HG03460 (cell line): ENCODE data around the gene CYB5D1.

Source experiments
- ATAC-seq: cut with Tn5 transposase; IDR thresholded peaks from one replicate; pipeline ENCODE4 v1.9.1; 2021; ENCODE audit not compliant: unreplicated experiment

Gene CYB5D1

DNA sequence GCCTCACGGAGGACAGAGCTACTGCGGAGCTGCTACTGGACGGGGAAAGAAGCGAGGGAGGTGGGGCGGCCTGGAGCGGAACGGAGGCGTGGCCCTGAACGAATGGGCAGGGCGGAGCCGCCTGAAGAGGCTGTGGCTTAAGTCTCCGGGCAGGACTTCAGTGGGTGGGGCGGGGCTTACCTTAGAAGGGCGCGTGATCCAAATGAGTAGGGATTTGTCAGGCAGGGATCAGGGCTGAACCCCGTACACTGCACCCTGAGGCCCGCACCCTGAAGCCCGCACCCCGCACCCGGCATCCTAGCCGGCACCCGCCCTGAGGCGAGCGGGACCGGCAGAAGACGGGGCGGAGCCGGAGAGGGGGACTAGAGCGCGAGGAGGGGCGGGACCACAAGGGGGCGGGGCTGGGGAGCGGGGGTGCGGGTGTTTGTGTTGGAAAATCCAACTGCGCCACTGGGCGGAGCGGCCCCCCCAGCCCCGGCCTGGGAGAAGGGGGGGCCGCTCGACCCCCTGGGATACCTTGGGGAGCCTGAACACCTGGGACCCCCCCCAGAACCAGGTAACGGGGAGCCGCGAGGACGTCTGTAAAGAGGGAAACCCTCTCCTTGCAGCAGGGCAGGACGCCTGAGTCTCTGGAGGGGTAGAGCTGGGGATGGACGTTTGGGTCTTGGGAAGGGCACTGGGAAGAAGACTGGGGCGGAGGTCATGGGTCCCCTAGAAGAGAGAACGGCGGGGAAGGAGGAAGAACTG lies 23.8 kb upstream of the CYB5D1 start, which contains the start of gene KDM6B:
KDM6B (plus strand) TSS at position 423 of the 747 bp plus-strand sequence. CDS start 11,338 bp downstream, outside the sequence.
- peak; percentile 51 for ATAC-seq

DNA sequence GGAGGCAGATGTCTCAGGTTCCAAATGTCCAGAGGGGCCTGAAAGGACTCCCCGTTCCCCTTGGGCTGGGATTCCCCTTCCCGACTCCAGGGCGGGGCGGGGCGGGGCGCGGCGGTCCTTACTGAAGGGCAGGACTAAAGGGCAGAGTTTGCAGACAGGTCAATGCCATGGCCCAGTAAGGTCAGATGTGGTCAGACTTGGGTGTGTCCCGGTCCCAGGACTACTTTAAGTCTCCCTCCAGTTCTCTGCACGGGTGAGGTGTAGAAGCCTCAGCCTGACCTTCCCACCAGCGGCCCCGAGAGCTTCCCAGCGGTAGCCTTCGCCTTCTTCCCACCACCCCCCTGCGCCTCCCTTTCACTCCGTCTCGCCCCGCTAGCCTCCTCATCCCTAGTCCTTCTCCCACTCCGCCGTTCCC lies 23.3 kb upstream of the CYB5D1 start:
- ATAC-seq, result no peak

DNA sequence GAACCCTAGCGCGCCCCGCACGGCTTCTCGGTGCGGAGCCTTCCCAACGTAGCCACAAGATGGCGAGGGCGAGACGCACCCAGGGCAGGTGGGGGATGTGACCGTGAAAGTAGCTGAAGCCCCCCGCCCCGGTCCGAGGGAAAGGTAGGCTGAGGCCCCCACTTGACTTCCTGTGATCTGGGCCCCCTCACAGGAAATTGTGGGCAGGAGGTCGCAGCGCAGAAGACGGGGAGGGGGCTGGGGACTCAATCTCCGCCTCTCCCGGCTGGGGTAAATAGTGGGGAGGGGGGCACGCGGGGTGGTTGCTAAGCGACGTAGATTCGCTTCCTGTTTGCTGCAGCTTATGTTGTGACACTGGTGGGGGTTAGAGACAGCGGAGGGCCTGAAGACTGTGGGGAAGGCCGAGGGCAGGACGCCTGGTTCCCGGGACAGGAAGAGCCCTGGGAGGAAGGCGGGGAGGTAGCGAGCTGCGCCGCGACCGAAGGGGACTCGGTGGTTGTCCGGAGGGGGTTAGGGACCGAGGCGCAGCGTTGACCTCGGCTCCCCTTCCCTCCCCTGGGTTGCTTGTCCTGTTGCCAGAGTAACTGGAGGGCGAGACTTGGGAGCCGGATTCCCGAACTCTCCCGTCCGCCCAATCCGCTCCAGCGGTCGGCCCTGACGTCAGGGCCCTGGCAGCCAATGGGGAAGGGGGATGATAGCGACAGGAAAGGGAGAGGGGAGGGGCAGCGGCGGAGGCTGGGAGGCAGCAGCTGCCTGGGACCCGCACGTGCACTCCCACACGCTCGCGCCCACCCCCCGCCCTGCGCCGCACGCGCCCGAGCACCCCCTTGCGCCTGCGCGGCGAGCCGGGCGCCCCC lies 22.6 kb upstream of the CYB5D1 start:
- ATAC-seq, result peak; percentile 35

DNA sequence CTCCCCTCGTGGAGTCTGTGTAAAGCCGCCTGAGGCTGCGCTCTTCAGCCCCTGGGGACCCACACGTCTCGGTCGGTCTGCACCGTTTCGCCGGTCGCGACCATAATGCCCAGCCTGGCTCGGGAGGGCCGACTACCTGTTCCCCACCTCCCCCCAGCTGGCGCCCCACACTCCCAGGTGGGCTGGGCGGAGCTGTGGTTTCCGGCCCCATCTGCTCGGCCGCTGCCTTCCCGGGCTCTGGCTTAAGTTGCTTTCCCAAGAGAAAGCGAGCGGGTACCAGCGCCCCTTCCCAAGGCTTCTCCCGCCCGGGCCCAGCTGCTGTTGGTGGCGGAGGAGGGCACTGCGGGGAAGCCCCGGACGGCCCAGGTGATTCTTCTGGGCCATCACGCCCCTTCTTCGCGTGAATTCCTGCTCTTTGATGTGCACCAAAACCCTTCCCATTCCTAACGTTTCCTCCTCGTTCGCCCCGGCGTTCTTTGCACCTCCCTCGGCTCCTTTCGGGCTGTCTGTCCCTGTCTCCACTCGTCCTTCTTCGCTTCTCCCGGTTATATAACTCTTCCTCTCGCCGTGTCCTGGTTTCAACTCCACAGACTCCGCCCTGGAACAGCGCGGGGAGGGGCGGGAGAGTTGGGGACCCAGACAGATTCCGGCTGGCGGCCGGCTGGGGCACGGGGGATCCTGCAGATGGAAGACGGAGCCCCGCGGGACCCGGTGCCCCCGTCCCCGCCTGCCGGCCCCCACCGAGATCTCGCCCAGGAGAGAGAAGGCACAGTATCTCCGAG lies 21.8 kb upstream of the CYB5D1 start:
- peak; percentile 27 for ATAC-seq

DNA sequence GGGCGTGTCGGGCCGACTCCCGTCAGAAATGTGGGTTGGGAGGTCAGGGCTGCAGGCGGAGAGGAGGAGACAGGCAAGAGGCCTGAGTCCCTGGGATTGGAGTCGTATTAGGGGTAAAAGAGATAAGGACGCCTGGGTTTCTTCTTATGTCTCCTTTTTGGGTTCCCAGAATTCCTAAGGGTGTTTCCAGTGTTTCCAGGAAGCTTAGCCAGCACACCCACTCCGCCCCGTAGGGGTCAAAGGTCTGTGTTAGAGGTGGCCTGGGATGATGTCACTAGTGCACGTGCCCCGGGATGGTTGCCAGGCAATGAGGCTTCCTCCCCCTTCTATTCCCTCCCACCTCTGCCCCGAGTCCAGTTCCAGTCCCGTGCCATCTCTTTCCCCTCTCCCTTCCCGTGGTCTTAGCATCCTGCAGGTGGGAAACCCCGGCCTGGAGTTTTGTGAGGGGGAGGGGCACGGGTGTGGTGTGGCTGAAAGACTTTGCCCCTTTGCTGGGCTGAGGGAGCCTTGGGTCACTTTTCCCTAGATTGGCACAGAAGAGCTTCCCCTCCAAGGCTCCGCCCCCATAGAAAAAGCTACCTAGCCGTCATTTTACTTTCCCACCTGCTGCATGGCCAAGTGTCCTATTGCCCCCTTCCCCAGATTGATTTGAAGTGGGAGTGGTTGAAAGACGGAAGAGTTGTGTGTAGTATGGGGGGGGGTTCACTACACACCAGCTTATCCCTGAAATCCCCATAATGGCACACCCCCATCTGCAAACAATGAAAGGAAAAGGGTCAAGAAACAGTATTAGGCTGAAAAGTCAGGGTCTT lies 21.0 kb upstream of the CYB5D1 start:
- no peak for ATAC-seq

DNA sequence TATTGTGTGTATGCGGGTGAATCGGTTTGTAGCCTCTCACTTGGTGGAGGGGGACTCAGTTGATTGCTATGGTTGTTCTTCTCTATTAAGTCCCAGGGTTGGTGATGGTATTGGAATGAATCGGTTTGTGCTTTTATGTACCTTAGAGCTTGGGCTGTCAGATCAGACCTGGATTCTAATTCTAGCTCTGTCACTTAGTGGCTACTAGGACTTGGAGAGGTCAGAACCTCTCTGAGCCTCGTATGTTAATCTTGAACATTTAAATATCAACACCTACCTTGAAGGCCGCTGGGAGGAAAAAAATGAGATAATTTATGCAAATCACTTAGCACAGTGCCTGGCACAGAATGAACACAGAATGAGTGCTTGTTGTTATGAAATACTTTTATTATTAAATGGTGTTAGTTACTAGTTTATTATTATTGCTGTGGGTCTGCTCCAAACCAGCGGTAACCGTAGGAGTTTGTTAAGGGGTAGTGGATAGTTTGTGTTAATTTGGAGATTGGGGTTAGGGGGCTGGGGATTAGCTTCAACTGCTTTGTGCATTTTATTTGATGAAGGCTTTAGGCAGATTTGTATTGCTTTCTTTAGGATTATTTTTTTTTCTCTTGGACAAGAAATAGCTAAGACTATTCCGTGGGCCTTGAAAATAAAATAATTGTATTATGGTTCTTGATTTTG lies 20.3 kb upstream of the CYB5D1 start:
- ATAC-seq, result no peak

DNA sequence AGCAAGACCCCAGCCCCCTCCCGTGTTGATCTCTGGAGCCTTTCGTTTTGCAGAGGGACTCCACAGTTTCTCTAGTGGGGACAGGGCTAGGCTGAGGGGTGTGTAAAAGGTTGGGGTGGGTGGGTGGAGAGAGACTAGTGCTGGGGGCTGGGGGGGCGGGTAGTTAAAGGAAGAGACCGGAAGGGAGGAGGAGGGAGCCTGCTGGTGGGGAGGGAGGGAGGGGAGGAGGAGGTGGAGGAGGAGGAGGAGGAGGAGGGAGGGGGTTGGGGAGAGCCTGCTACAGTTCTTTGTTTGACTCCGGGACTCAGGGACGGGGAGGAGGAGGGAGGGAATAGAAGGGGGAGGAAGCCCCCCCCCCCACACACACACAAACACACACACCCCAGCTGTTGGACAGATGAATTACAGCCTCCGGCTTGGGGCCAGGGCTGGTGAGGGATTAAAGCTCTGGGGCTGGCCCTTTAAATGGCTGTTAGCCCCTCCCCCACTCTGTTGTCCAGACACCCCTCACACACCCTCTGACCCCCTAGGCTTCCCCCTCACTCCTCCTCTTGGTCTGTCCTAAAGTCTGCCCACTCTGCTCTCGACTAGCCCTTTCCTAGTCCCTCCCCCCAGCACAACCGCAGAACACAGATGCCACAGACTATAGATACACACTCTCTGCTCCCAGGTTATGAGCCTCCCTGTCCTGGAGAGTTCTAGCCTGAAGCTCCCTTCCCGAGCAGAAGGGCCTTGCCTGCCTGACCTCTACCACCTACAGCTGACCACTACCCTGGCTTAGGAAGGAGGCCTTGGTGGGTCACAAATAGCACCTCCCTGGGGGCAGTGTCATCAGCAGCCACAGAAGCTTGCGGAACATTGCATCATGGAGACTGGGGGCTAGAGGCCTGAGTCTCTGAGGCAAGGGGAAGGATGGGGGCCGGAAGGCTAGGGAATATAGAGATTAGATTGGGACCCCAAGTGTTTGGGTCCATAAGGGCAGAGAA lies 19.4 kb upstream of the CYB5D1 start:
- ATAC-seq, result no peak

DNA sequence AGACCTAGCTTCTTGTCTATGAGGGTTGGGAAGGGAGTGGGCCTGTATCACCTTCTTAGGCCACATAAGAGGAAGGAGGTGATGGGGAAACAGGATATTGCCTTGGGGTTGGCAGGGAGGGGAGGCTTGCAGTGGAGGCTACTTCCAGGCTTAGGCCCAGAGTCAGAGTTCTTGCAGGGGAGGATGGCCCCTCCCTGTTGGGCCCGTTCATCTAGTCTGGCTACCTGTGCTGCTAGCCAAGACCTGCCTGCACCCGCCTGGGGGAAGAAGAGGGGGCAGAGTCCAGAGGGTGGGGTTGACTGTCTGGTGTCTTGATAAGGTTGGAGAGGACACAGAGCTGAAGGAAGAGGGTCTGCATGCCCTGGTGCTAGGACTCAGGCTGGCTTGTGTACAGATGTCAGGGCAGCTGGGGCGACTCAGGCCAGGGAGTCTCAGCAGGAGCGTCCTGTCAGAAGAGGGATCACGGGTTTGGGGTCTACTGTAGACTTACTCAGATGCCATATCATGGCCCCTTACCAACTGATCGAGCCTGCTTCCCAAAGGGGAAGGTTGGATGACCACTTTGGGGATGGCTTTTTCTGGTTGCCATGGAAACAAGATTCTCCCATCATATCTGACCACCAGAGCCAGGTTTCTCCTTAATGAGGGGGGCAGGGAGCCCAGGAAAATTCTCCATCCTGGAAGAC lies 18.5 kb upstream of the CYB5D1 start:
- ATAC-seq, result no peak

DNA sequence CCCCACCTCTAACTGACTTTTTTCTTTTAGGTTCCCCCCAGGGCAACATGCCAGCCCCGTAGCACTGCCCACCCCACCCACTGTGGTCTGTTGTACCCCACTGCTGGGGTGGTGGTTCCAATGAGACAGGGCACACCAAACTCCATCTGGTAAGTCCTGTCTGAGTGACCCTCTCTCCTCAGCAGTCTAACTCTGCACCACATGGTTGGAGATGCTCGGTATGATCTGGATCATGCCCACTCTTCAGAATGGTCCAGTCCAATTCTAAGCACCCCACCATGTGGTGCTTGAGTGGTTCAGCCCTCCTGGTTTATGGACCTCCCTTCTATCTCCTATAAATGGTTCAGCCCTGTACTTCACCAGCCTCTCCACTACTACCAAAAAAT lies 17.9 kb upstream of the CYB5D1 start:
- no peak for ATAC-seq

DNA sequence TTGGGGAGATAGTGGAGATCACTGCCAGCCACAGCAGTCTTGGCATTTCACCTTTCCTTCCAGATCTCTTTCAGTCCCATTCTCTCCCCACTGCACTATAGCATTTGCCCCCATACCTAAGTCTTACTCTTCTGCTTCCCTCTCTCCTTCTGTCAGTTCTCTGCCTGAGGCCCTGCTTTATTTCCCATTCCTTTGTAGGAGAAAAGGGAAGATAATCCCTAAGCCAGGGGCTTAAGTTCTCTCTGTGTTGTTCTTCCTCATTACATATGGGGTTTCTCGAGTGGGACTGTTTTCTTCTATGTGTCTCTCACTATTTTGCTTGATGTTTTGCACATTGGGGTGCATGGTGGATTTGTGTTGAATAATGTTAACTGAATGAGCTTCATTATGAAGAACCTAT lies 17.4 kb upstream of the CYB5D1 start:
- ATAC-seq, result no peak

DNA sequence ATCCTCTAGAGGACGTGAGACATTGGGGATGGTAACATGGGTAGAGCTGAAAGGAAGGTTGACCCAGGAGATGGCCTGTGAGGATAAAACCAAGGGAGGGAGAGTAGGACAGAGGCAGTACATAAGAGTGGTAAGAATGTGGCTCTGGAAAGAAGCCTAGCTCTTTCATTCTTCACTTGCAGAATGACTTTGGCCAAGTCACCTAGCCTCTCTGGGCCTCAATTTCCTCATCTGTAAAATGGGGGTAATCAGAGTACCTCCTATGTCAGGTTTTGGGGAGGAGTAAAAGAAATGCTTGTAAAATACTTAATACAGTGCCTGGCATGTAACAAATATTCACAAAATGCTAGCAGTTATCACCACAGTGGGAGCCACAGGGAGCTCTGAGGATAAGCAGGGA lies 16.9 kb upstream of the CYB5D1 start:
- ATAC-seq, result no peak

DNA sequence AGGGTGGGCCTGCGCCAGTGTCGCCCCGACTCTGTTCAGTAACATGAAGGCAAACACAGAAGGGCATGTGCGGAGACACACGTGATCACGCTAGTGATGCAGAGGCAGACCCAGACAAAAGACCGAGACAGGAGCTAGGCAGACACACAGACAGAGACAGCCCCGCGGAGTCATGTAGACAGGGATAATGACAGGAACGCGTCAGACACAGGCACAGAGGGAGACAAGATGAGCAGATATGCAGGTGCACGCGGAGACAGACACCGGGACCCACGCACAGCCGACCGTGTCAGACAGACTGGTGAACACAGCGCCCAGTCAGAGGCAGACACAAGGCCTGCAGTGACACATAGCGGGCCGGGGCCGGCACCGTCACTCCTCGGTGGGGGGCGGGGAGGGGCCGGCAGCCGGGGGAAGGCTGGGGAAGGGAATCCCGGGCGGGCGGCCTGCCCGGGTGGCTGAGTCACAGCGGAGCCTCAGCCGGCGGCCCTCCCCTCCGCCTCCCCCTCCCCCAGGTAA lies 16.3 kb upstream of the CYB5D1 start:
- ATAC-seq, result no peak

DNA sequence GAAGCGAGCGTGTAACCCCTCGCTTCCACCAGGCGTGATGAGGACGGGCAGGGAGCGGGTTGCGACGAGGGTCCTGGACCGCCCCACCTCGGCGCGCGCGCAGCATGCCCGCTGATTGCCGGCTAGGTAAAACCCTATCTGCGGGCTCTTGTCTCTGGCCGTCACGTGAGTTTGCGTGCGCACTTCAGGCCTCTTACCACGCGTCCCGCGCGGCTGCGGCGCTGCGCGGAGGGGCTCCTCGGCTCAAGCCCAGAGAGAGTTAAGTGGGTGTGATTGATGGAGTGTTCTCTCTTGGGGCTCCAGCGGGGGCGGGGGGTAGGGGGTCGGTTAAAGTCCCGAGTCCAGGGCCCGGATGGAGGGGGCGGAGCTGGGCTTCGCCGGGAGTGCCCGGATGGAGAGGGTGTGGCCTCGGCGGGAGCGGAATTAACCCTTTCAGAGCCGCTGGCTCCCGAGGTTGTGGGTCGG lies 15.9 kb upstream of the CYB5D1 start:
- ATAC-seq, result no peak

DNA sequence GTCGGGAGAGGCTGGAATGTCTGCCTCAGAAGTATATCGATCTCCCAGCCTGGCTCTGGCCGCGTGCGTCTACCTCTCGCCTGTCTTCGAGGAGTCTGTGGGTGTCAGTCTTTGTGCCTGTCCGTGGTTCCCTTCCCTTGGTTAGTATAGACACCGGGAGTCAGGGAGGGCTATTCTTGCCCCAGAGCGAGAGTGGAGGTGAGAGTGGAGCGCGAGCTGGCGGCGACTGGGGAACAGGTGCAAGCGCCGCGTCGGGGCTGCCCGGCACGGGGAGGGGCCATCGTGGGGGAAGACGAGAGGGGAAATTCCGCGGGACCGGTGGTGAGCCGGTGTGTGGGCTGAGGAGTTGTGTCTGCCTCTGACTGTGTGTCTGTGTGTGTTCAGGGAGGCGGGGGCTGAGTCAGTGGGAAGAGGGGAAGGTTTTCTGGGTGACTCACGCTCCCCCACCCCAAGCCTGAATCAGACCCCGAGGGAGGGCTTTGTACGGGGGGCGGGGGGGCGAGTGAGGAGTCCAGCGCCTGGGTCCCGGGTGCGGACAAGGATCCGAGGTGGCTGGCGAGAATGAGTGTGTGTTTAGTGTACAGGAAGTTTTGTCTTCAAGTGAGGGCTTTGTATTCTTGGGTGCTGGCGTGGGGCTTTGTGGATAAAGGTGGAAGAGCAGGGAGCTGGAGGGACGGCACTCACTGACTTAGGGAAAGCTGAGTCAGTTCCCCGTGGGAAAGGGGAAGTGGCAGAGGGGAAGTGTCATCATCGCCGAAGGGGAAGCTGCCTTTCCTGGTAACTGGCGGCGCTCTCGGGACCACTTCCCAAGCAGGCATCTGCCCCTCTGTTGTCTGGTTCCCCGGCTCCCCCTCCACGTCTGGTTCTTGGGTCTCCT lies 15.2 kb upstream of the CYB5D1 start:
- ATAC-seq, result peak; percentile 28

DNA sequence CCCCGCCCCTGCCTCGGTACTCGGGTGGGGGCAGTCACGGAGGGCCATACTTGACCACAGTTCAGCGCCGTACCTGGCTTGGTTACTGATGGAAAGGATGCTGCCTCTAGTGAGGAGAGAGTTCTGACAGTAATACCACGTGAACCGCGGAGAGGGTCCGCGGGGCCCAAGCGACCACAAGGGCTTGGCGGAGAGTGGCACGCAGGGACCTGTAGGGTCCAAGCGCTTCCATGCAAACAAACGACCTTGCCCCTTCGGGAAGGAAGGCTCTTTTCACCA lies 14.6 kb upstream of the CYB5D1 start:
- peak; percentile 0 for ATAC-seq

DNA sequence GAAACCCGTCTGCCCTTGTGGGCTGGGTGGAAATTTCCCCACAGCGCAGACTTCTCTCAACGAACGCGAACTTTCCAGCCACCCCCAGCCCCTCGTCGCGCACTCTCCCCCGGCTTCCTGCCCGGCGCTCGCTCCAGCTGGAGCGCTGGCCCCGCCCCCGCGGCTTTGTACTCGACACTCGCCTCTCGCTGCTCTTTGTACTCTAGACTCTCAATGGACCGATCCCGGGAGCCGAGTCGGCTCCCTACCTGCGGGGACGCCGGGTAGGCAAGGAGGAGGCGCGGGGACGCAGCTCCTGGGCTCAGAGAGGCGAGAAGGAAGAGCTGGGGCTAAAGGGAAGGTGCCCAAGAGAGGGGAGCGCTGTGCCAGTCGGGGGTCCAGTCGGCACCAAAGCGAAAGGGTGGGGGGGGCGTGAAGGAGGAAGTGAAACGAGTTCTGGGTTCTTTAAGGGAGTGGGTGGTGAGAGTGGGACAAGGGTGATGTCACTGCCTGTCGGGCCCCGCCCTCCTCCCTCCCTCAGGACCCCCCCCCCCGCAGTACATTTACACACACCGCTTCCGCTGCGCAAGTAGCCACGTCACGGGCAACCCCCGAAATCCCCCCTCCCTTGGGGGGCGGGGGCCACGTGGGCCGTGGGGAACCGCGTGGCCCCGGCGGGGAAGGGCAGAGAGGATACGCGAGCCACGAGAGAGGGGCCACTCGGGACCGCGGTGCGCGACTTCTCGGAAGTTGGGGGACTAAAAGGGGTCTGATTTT lies 14.1 kb upstream of the CYB5D1 start:
- ATAC-seq, result peak; percentile 24
